ENCODE measurements around the gene HKDC1.

DNA sequence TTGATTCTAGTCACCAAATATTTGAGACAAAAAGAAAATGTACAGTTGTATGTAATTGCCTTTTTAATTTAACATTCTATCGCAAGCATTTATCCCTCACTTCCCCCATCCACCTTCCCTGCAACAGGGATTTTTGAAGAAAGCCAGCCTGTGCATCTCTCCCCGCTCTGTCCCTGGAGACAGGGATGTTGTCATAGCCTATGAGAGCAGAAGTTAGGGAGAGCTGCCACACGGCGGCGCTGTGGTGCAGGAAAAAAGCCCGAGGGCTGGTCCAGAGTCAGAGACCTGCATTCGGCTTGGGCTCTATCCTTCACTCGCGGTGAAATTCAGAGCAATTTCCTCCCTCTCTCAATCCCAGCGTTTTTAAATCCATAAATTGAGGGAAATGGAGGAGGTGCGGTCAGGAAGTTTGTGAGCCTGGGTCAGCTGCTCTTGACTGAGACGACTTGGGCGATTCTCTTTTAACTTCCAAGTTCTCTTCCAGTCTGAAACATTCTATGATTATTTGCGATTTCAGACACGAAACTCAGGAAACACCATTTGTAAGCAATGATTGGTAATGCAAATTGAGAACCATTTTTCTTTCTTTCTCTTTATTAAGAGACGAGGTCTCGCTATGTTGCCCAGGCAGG, 17.5 kb downstream of the HKDC1 start:
- TF ChIP-seq CTCF (IDR thresholded peaks at IDR 0.05): peak; percentile 87 to 99 (median 96)
- no peak for TF ChIP-seq POLR2A (IDR thresholded peaks at IDR 0.05)
